ENCODE data around the gene MFAP3.

GRCh38 chr5:154025951-154026350 lies 12.8 kb upstream of the MFAP3 start:
- TF ChIP-seq CTCF (conservative IDR thresholded peaks at IDR 0.05; ENCODE audit: low read depth, low read length), result no peak
- TF ChIP-seq EZH2 (IDR thresholded peaks at IDR 0.05; ENCODE audit: borderline replicate concordance, low read depth, low read length, poor library complexity, severe bottlenecking), result no peak
